GM12892 (cell line): ENCODE measurements around the gene DIAPH1.

Experiments used
- POLR2A ChIP-seq: IDR thresholded peaks from 2 replicates; pipeline ENCODE4 v1.6.1; 2011; ENCODE audit warnings: low read depth, low read length, control low read depth
- POLR2AphosphoS5 ChIP-seq: IDR thresholded peaks from 2 replicates; pipeline ENCODE4 v1.6.1; 2011; ENCODE audit warnings: low read depth, low read length, control low read depth
- TAF1 ChIP-seq: IDR thresholded peaks from 2 replicates; pipeline ENCODE4 v1.6.1; 2011; ENCODE audit warnings: low read depth, mild to moderate bottlenecking, control low read depth, low read length, borderline replicate concordance

GRCh38 chr5:141510160-141510559 is 108.6 kb downstream of the DIAPH1 start:
- TF ChIP-seq TAF1 = no peak
- TF ChIP-seq POLR2AphosphoS5 = 0 out of 2 replicates have a peak, but pooled peaks have one; percentile 23
- TF ChIP-seq POLR2A = no peak; the same call in 1 of the 2 replicates
